Lung microvascular endothelial cell (primary cell): ENCODE results near the gene MADCAM1. TPM values are rescaled to one million over a fixed set of nuclear protein-coding genes. Genes with fewer than 3 reads are reported as not detected.
A peak's percentile ranks its signal among the peaks of the same experiment; 100 is the strongest.

Source experiments
- DNase-seq, 2 donors: peaks; one replicate each; pipeline versions ENCODE4 v3.0.0 to v3.0.0-alpha.2; 2010; ENCODE audit warnings: low read depth in 2 of 2
- total RNA-seq: library from RNA; depleted of rRNA; stranded (reverse); fragments of >200 nt; gene quantifications from 2 replicates; pipeline ENCODE4 v1.2.1, GENCODE V29; 2014

The MADCAM1 gene
- total RNA-seq, 1 donor from 2014 or later, result under 0.01 TPM

DNA sequence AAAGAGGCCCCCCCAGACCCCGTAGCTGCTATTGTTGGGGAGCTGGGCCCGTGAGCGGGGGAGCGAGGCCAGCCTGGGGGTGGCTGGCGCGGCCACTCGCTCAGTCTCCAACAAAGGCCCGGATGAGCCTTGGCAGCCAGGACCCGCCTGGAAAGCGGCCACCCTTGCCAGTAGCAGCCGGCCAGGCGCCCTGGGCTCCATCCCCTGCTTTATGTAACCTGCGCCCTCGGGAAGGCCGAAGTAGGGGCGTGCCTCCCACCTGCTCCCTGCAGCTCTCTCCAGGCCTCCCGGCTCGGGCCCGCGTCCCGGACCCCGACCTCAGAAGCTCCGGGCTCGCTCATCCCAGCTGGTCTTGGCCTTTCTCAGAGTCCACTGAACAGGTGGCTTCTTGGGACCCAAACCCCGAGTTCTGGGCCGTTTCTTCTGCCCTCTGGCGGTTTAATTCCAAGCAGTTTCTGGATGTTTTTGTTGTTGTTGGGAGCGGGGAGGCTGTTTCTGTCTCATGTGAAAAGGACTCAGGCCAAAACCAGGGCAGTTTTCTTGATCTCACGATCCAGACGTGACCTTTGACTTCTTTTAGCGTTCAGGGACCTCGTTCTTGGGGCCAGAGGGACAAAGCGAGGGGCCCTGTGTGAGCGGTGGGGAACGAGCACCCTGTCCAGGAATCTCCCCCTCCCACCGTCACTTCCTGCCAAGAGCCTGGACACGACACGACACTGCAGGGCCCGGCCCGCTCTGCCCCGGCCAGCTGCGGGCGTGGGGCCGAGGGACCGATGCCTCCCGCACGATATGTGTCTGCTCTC is 36.5 kb downstream of the MADCAM1 start:
- DNase-seq, result peak; percentile 69 to 75

DNA sequence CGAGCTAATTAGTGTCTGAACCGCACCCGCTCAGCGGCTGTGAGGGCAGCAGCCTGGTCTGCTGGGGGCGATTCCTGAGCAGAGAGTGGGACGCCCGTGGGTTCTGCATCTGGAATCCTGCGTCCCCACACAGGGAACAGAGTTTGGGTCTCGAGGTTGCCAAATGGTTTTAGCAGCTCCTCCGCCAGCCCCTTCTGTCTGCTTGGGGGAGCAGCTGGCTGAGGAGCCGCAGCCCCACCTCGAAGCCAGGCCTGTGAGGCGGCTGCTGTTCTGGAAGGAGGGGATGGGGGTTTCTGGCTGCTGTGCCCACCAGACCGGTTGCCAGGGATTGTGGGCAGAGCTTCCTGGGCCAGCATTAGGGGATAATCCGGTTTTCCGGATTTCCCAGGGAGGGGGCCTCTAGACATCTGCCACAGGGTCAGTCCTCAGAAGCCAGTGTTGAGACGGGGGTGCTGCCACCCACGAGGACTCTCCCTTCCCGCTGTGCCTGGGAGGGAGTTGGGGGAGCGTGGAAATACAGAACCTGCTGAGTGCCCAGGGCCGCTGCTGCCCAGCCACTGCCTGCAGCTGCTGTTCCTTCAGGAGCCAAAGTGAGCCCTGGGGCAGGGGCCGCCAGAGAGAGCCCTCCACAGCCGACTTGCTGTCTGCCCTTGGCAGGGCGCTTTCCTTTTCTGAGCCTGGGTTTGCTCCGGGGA is 37.2 kb downstream of the MADCAM1 start:
- no peak for DNase-seq

DNA sequence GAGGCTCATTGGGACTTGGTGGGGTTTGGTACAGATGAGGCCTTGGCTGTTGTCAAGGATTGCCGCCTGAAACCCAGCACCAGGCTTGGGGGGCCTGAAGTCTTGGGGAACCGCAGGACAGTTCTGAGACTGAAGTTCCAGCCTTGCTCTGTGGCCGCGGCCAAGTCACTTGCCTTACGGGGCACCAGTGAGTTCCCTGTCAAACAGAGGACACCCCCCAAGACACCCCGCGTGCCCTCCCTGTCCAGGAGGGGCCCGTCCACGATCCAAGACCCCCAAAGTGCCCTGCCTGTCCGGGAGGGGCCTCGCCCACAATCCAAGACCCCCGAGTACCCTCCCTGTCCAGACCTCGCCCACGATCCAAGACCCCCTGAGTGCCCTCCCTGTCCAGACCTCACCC is 37.8 kb downstream of the MADCAM1 start:
- DNase-seq, result no peak

DNA sequence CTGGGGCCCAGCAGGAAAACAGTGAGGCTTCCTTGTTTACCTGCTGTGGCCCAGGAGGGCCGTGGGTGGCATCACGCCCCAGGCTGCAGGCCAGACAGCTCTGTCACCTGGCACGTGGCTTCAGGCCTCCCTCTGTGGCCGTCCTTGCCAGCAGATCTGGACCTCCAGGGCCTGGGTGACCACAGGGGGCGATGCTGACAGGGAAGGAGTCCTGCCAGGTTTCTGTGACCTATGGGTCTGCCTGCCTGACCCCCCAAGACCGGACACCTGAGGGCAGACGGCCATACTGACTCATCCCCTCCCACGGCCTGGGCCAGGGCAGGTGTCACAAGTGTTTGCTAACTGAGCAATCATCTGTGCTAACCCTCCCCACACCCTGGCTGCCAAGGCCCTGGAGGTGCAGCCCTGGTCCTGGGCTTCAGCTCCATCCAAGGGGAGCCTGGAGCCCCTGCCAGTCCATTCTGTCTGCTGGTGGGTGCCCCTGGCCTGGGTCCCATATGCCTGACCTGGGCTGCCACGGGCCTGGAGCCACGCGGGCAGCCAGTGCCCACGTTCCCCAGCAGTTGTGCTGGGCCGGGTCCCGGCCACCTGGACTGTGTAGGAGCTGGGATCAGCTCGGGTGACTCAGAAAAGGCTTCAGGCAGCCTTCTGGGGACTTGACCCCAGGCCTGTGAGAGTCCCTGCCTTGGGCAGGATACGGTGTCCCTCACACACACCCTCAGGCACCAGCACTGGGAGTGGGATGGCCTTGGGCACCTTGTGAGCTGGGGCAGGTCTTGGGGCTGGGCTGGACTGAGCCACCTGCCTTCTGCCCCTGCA is 38.9 kb downstream of the MADCAM1 start:
- peak in 1 of 2 donors; percentile 36 for DNase-seq

DNA sequence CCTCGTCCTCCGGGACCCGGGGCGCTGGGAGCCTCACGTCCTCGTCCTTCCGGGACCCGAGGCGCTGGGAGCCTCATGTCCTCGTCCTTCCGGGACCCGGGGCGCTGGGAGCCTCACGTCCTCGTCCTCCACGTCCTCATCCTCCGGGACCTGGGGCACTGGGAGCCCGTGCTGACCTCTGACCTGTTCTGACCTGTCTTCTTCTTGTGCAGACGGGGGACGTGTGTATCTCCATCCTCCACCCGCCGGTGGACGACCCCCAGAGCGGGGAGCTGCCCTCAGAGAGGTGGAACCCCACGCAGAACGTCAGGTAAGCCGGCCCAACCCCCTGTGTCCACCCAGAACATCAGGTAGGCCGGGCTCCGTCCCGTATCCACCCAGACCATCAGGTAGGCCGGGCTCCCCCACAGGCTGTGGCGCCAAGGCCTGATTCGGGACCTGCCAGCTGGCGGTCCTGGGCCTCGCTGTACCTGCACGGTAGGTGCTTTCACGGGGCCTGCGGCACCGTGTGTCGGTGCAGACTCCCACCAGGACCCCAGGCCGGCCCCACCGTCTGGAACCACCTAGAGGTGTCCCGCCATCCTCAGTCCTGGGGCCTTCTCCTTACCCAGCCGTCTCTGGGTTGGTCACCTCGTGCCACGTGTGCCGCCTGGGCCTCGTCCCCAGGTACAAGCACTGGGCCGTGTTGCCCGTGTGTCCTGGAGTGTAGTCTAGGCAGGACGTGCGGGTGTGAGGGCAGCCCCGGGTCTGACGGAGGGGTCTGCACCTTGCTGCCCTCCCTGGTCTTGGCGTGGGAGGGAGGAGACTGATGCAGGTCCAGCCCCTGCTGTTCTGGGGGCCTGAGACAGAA is 40.0 kb downstream of the MADCAM1 start:
- DNase-seq, result no peak

DNA sequence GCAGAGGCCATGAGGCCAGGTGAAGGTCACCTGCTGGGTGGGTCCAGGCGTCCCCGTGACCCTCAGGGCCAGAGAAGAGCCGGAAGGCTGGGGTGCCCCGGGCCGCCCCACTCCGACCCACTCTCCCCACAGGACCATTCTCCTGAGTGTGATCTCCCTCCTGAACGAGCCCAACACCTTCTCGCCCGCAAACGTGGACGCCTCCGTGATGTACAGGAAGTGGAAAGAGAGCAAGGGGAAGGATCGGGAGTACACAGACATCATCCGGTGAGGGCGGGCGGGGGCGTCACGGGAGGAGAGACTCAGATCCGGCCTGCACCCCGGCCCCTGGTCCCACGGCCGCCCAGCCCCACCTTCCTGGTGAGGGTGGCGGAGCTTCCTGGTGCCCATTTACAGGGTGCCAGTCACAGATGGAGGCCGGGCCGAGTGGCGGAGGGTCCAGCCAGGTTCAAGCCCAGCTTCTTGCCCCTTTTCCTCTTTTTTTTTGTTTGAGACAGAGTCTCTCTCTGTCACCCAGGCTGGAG is 40.7 kb downstream of the MADCAM1 start:
- no peak for DNase-seq

DNA sequence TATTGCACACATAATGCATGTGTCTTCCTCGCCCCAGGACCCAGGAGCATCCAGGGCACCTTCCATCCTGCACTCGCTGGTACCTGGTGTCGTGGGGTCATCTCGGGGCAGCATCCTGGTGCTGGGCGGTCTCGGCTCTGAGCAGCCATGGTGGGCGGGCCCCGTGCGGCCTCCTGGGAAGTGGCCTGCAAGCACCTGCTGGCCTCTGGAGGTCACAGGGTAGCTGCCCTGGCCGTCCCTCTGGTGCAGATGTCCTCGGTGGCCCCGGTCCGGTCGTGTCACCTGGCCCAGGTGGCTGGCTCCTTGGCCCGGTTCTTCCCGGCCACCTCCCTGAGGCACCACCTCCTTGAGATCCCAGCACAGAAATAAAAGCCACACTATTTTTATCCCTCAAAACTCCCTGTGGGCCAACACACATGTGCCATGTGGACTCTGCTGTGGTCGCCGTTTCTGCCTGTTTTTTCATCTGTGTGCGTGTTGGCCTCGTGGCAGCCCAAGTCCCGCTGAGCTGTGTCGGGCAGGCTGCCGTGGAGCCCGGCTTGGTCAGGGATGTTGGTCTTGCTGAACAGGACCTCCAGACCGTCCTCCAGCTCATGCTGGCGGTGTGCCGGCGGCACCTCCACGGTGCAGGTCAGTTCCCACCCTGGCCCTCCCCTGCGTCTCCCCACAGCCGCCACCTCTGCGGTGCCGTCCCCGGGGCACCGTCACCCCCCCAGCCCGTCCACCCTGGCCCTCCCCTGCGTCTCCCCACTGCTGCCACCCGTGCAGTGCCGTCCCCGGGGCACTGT is 42.5 kb downstream of the MADCAM1 start:
- no peak for DNase-seq

DNA sequence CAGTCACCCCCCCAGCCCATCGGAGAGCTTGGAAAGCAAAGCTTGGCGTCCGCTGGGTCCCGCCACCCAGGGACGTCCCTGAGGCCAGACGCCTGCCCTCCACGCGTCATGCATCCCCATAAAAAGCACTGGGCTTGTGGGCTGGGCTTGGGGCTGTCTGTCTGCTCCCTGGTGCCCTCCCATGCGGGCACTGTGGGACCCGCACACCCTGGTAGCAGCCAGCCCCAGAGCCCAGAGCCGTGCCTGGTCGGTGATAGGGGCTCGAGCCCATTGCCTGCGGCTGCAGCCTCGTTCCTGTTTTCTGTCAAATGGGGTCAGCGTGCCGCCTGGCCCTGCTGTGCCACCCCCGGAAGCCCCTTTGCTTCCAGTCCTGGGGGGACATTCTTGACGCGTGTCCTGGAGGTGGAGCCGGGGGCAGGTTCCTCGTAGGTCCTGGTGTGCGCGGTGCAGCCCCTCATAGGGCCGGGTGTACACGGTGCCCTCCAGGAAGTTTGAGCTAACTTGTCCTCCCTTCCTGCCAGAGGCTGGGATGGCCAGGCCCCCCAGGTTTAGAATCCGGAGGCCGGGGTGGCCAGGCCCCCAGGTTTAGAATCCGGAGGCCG is 43.2 kb downstream of the MADCAM1 start:
- no peak for DNase-seq

DNA sequence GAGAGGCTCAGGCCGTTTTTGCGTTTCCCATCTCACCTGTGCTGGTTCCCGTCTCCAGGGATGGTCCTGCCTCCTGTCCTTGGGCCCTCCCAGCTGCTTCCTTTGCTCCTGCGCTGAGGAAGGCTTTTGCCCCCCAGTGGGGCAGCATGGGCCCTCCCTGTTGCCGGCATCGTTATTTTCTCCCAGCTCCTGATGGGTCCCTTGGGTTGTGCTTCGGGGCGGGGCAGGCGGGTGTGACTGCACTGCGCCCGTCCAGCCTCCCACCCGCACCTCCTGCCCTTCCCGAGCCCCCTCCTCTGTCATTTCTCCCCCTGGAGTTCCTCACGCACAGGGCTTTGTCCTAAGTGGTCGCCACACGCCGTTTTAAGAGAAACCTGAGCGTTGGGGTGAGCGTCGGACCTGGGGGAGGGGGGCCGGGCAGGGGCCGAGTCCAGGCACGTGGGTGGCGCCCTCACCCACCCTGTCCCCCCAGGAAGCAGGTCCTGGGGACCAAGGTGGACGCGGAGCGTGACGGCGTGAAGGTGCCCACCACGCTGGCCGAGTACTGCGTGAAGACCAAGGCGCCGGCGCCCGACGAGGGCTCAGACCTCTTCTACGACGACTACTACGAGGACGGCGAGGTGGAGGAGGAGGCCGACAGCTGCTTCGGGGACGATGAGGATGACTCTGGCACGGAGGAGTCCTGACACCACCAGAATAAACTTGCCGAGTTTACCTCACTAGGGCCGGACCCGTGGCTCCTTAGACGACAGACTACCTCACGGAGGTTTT is 44.8 kb downstream of the MADCAM1 start:
- DNase-seq, result no peak

DNA sequence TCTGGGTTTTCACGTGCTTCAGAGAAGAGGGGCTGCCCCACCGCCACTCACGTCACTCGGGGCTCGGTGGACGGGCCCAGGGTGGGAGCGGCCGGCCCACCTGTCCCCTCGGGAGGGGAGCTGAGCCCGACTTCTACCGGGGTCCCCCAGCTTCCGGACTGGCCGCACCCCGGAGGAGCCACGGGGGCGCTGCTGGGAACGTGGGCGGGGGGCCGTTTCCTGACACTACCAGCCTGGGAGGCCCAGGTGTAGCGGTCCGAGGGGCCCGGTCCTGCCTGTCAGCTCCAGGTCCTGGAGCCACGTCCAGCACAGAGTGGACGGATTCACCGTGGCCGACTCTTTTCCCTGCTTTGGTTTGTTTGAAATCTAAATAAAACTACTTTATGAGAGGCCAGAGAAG is 45.4 kb downstream of the MADCAM1 start:
- DNase-seq, result no peak

DNA sequence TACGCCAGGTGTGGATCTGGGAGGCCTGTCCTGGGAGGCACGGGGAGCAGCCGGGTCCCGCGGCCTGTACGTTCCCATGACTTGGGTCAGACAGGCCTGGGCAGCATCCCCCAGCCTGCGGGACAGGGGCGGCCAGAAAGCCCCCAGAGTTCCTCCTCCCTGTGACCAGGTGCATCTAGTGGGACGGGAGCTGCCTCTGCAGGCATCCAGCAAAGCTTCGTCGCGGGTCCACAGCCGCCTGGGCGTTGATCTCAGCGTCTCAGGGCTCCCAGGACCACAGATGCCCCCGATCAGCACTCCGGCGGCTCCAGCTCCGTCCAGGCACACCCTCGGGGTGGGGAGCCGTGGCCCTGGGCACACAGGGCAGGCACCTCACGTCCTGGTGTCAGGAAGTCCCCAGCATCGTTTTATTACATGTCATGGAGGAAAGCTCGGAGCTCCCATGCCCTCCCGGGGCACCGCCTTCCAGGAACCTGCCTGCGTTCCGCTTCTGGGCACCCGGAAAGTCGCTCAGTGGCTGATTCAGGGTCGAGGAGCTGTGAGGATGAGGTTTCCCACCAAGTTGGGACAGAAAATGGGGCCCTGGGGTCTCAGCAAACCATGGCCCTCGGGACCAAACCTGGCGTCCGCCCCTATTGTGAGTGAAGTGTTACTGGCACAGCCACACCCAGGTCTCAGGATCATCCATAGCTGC is 46.0 kb downstream of the MADCAM1 start:
- no peak for DNase-seq

DNA sequence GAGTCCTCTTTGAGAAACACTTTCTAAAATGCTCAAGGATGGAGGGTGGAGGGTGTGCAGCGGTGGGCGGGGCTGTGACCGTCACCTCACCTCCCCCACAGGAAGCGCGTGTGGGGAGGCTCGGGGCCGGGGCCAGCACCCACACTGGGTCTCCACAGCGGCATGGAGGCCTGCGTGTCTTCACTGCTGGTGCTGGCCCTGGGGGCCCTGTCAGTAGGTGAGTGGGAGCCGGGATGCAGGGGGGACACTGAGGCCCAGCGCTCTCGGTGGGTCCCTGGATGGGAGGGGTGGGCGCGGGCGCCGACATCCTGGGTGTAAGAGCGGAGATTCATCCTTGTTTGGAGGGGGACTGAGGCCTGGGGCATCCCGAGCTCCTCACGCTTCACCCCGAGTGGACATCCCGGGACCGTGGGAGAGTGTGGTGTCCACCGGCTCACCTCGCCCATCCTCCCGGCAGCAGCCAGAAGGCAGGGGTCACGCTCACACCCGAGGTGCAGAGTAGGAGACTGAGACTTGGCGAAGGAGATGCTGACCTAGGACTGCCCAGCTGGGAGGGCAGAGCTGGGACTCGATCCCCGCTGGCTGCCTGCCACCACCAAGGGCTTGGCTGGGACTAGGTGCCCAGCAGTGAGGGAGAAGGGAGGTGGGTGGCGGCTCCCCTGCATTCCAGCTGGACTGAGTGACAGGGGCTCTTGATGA is 47.8 kb downstream of the MADCAM1 start, which contains the start of gene GZMM:
GZMM (plus strand) TSS at position 144 of the 699 bp plus-strand sequence; CDS start at position 163, 19 bp downstream.
- no peak for DNase-seq

DNA sequence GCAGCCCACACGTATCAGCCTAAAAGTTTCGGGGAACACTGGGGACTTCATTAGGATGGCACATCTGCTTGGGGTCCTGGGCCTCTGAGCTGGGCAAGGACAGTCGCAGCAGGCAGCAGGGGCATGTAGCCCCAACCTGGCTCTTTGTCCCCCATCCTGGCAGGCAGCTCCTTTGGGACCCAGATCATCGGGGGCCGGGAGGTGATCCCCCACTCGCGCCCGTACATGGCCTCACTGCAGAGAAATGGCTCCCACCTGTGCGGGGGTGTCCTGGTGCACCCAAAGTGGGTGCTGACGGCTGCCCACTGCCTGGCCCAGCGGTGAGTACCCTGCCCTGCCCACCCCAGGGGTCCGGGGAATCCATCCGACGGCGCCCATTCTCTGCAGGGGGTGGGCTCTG is 50.8 kb downstream of the MADCAM1 start:
- DNase-seq, result no peak

DNA sequence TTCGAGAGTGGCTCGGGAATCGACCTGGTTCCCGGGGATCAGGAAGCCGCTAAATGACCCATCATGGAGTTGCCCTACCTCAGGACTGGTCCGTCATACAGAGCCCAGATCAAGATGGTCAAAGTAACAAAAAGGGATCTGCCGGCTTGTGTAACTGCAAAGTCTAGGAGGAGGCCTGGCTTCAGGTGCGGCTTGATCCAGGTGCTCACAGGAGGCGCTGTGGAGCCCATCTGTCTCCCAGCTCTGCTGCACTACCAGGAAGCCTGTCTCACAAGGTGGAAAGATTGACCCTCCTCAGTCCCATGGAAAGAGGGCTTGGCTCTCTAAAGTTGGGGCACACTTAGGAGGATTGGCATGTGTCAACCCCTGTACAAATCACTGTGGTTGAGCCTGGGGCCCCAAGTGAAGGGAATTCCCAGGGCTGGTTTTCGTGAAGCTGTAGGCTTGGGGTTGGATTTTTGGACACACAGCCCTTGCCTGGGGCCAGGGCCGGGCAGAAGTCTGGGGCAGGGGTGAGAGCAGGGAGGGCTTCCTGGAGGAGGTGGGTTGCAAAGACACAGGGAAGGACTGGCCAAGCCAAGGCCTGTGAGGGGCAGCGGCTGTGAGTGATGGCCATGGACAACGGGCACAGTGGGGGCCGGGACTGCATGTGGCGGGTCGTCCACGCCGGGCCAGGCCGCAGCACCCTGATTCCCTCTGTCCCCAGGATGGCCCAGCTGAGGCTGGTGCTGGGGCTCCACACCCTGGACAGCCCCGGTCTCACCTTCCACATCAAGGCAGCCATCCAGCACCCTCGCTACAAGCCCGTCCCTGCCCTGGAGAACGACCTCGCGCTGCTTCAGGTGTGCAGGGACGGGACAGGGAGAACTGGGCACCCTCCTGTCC is 51.8 kb downstream of the MADCAM1 start:
- DNase-seq, result no peak

DNA sequence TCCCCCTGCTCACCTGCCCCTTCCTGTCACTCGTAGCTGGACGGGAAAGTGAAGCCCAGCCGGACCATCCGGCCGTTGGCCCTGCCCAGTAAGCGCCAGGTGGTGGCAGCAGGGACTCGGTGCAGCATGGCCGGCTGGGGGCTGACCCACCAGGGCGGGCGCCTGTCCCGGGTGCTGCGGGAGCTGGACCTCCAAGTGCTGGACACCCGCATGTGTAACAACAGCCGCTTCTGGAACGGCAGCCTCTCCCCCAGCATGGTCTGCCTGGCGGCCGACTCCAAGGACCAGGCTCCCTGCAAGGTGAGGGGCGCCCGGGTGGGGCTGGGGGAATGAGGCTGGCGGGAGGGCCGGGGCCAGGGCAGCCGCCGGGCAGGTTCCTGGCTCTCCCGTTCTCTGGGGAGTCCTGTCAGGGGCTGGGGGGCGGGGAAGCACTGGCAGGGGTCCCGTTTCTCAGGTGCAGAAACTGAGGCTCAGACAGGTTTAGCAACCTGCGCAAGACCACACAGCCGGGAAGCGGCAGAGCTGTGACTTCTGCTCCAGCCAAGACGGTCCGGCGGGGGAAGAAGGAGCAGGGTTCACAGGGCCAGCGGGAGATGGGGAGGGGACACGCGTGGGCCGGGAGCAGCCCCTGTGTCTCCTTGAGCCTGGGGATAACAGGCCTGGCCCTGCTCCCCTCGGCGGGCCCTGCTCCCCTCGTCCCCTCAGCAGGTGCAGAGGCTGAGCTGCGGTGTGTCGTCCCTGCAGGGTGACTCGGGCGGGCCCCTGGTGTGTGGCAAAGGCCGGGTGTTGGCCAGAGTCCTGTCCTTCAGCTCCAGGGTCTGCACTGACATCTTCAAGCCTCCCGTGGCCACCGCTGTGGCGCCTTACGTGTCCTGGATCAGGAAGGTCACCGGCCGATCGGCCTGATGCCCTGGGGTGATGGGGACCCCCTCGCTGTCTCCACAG is 52.9 kb downstream of the MADCAM1 start:
- no peak for DNase-seq
